HG02588 (cell line): ENCODE data around the gene PBX1.

Experiments used
- ATAC-seq: cut with Tn5 transposase; IDR thresholded peaks from one replicate; pipeline ENCODE4 v1.9.1; 2021; ENCODE audit warnings: mild to moderate bottlenecking, moderate library complexity; ENCODE audit not compliant: unreplicated experiment

The PBX1 gene

GRCh38 chr1:164563721-164564360, 4.9 kb downstream of the PBX1 start:
- no peak for ATAC-seq

GRCh38 chr1:164564378-164564777, 5.4 kb downstream of the PBX1 start:
- no peak for ATAC-seq

- ATAC-seq: no peak
These were observed 6.4 kb downstream of the PBX1 start for GRCh38 chr1:164565357-164565756.

GRCh38 chr1:164567774-164568173, 8.8 kb downstream of the PBX1 start:
- no peak for ATAC-seq

- ATAC-seq: no peak
These were observed 10.3 kb downstream of the PBX1 start for GRCh38 chr1:164569241-164569640.

- ATAC-seq: no peak
These were observed 10.9 kb downstream of the PBX1 start for GRCh38 chr1:164569866-164570265.

GRCh38 chr1:164571333-164571732, 12.3 kb downstream of the PBX1 start:
- no peak for ATAC-seq

GRCh38 chr1:164575356-164575886, 16.4 kb downstream of the PBX1 start:
- ATAC-seq: no peak

- no peak for ATAC-seq
These were observed 17.6 kb downstream of the PBX1 start for GRCh38 chr1:164576291-164577271.

- no peak for ATAC-seq
These were observed 18.3 kb downstream of the PBX1 start for GRCh38 chr1:164577291-164577690.

GRCh38 chr1:164578479-164579200, 19.7 kb downstream of the PBX1 start:
- no peak for ATAC-seq

GRCh38 chr1:164579381-164579780, 20.4 kb downstream of the PBX1 start:
- no peak for ATAC-seq

GRCh38 chr1:164581762-164582161, 22.8 kb downstream of the PBX1 start:
- ATAC-seq: no peak

- no peak for ATAC-seq
These were observed 24.2 kb downstream of the PBX1 start for GRCh38 chr1:164583196-164583595.

- ATAC-seq: no peak
These were observed 25.0 kb downstream of the PBX1 start for GRCh38 chr1:164583835-164584539.

- ATAC-seq: no peak
These were observed 27.6 kb downstream of the PBX1 start for GRCh38 chr1:164586591-164586990.

GRCh38 chr1:164587617-164588501, 28.9 kb downstream of the PBX1 start:
- ATAC-seq: no peak

- ATAC-seq: no peak
These were observed 29.7 kb downstream of the PBX1 start for GRCh38 chr1:164588516-164589341.

GRCh38 chr1:164589408-164589807, 30.4 kb downstream of the PBX1 start:
- no peak for ATAC-seq
